ENCODE data around the gene GRK1. TPM values are rescaled to one million over a fixed set of nuclear protein-coding genes. Genes with fewer than 3 reads are reported as not detected.
A peak's percentile ranks its signal among the peaks of the same experiment; 100 is the strongest.
"Not testable (repeated sequence)": the region's sequence is repeated elsewhere in the genome, so short reads cannot be mapped to it uniquely, and the experiment has no call there.

Gene GRK1
- 0.20 to 0.41 TPM (median 0.34 TPM) in 3 replicates for total RNA-seq

DNA sequence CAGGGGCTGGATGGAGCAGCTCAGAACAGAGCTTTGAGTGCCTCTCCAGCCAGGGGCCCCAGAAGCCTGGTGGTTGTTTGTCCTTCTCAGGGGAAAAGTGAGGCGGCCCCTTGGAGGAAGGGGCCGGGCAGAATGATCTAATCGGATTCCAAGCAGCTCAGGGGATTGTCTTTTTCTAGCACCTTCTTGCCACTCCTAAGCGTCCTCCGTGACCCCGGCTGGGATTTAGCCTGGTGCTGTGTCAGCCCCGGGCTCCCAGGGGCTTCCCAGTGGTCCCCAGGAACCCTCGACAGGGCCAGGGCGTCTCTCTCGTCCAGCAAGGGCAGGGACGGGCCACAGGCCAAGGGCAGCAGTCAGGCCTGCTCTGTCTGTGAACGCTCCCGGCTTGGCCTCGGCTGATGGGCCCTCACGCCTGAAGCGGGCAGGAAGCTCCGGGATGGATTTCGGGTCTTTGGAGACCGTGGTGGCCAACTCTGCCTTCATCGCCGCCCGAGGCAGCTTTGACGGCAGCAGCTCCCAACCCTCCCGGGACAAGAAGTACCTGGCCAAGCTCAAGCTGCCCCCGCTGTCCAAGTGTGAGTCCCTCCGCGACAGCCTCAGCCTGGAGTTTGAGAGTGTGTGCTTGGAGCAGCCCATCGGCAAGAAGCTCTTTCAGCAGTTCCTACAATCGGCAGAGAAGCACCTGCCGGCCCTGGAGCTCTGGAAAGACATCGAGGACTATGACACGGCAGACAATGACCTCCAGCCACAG lies at the start of gene GRK1:
Gene GRK1, plus strand, starts transcription at position 269 of the 751 bp plus-strand sequence. Its CDS starts 168 bp downstream, at position 437.
- peaks cover 4% of the 10 kb centered on the region for H3K9me3 Mint-ChIP-seq
- peaks cover 3% of the 10 kb centered on the region for H3K27me3 Mint-ChIP-seq (ENCODE audit: low read depth)
- TF ChIP-seq, protein P1, sequence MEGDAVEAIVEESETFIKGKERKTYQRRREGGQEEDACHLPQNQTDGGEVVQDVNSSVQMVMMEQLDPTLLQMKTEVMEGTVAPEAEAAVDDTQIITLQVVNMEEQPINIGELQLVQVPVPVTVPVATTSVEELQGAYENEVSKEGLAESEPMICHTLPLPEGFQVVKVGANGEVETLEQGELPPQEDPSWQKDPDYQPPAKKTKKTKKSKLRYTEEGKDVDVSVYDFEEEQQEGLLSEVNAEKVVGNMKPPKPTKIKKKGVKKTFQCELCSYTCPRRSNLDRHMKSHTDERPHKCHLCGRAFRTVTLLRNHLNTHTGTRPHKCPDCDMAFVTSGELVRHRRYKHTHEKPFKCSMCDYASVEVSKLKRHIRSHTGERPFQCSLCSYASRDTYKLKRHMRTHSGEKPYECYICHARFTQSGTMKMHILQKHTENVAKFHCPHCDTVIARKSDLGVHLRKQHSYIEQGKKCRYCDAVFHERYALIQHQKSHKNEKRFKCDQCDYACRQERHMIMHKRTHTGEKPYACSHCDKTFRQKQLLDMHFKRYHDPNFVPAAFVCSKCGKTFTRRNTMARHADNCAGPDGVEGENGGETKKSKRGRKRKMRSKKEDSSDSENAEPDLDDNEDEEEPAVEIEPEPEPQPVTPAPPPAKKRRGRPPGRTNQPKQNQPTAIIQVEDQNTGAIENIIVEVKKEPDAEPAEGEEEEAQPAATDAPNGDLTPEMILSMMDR (IDR thresholded peaks at IDR 0.05; ENCODE audit: unreplicated experiment), result no peak
- no peak within 1 kb of the TSS for H3K4me3 Mint-ChIP-seq
- no peak within 1 kb of the TSS for H3K27ac Mint-ChIP-seq
- peak; percentile 14 to 36 for DNase-seq (ENCODE audit: low spot score in 2 of 2, unreplicated experiment in 2 of 2)
- no peaks in the 10 kb centered on the region for H3K4me1 Mint-ChIP-seq
- H3K36me3 Mint-ChIP-seq, result no peaks in the 10 kb centered on the region

DNA sequence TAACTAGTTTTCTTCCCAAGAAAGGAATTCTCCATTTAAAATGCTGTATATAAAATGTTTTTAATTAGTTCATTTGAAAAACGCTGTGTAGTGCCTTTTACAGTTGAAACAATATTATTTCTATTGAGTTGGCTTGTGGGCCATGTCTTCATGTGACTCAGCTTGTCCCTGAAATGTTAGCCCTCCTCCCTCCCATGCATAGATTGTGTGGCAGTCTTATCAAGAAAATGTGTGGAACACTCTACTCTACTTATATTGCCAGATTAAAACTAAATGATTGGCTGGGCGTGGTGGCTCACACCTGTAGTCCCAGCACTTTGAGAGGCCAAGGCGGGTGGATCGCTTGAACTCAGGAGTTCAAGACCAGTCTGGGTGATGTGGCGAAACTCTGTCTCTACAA lies 49.1 kb upstream of the GRK1 start:
- Mint-ChIP-seq H3K36me3 (peaks cover 13% of the 10 kb centered on the region), H3K27ac (peak overlapping the region; percentile 32), H3K4me1 (peaks cover 14% of the 10 kb centered on the region)

DNA sequence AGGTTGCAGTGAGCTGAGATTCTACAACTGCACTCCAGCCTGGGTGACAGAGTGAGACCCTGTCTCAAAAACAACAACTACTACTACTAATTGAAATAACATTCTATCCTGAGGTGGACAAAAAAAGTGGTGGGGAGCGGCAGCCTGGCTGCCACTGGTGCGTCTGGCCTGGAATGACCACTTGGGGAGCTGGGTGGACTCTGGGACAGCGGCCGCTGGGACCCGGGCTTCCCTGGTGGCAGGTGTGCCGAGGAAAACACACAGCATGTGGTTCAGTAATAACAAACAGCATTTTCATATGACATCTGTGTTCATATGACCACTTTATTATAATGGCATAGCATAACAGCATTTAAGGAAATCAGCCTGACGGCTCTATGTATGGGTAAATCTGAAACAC lies 48.6 kb upstream of the GRK1 start:
- TF ChIP-seq, protein P1 (IDR thresholded peaks at IDR 0.05; ENCODE audit: unreplicated experiment), result no peak
- H3K9me3 Mint-ChIP-seq, result no peaks in the 10 kb centered on the region
- H3K27me3 Mint-ChIP-seq (ENCODE audit: low read depth), result no peaks in the 10 kb centered on the region
- no peak for DNase-seq (ENCODE audit: low spot score in 2 of 2, unreplicated experiment in 2 of 2)
- H3K27ac Mint-ChIP-seq, result peak overlapping the region; percentile 32
- peaks cover 14% of the 10 kb centered on the region for H3K4me1 Mint-ChIP-seq
- H3K4me3 Mint-ChIP-seq, result no peak overlapping the region
- peaks cover 18% of the 10 kb centered on the region for H3K36me3 Mint-ChIP-seq

More for the DNA sequence above, 49.1 kb upstream of the GRK1 start:
- TF ChIP-seq, protein P1 (IDR thresholded peaks at IDR 0.05; ENCODE audit: unreplicated experiment), result no peak
- no peaks in the 10 kb centered on the region for H3K27me3 Mint-ChIP-seq (ENCODE audit: low read depth)
- no peaks in the 10 kb centered on the region for H3K9me3 Mint-ChIP-seq
- no peak overlapping the region for H3K4me3 Mint-ChIP-seq
- DNase-seq (ENCODE audit: low spot score in 2 of 2, unreplicated experiment in 2 of 2), result no peak

DNA sequence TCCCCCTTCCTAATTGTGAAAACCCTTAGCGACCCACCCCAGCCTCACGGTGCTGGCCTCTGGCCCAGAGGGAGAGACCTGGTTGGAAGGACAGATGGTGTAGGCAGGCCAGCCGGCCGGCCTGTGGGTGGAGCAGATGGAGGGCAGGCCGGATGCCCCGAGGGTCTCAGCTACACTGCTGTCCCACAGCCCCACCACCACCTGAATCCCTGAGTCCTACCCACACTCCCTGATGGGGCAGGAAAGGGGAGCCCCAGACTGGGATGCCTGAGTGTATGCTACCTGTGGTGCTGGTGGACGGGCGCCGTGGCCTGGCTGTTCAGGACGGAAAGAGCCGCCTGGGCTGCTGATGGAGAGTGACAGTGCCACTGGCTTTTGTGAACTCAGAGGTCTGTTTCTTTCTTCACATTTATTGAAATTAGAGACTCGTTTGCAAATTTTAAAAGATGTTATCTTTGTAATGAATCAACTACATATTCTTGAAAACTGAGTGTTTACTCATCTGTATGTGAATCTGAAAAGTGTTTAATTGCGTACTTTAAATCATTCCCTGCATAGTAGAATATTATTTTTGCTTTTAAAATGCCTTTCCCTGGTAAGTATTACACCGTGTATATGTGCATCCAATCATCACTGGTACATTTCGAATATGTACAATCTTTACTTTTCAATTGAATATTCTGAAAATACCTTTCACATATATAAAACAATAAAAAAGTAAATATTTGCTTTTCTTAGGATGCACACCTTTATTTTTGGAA lies 46.8 kb upstream of the GRK1 start:
- Mint-ChIP-seq H3K4me1 (peaks cover 14% of the 10 kb centered on the region), H3K9me3 (no peaks in the 10 kb centered on the region), H3K27ac (peak overlapping the region; percentile 21), H3K4me3 (no peak overlapping the region), H3K27me3 (ENCODE audit: low read depth) (no peaks in the 10 kb centered on the region), H3K36me3 (peaks cover 26% of the 10 kb centered on the region)
- TF ChIP-seq, protein P1 (IDR thresholded peaks at IDR 0.05; ENCODE audit: unreplicated experiment), result no peak
- no peak for DNase-seq (ENCODE audit: low spot score in 2 of 2, unreplicated experiment in 2 of 2)

DNA sequence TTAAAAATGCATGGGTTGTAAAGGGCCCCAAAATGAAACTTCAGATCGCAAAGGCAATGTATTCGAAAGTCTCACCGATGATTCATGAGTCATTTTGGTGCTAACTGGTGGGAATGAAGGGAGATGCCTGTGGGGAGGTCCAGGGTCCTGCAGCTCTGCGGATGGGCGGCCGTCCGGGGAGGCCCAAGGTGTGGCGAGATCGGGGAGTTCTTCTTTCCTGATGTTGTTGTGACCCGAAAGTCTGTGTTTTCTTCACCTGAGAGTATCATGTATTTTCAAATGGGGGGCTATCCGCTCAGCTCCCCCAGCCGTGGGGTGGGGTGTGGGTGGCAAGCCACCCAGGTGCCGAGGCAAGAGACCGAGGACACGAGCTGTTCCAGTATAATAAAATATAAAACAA lies 46.0 kb upstream of the GRK1 start:
- peaks cover 28% of the 10 kb centered on the region for H3K36me3 Mint-ChIP-seq
- TF ChIP-seq, protein P1 (IDR thresholded peaks at IDR 0.05; ENCODE audit: unreplicated experiment), result no peak
- DNase-seq (ENCODE audit: low spot score in 2 of 2, unreplicated experiment in 2 of 2), result no peak
- H3K4me3 Mint-ChIP-seq, result no peak overlapping the region
- H3K4me1 Mint-ChIP-seq, result peaks cover 16% of the 10 kb centered on the region
- no peaks in the 10 kb centered on the region for H3K27me3 Mint-ChIP-seq (ENCODE audit: low read depth)
- no peaks in the 10 kb centered on the region for H3K9me3 Mint-ChIP-seq
- H3K27ac Mint-ChIP-seq, result peak overlapping the region; percentile 39

DNA sequence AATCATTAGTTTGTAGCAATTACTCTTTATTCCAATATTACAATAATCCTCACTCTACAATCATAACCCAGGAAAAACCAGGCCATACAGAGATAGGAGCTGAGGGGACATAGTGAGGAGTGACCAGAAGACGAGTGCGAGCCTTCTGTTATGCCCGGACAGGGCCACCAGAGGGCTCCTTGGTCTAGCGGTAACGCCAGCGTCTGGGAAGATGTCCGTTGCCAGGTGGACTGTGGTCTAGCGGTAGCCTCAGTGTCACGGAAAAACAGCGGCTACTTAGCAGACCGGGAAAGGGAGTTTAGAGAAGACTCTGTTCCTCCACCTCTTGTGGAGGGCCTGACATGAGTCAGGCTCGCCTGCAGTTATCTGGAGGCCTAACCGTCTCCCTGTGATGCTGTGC lies 45.5 kb upstream of the GRK1 start:
- H3K36me3 Mint-ChIP-seq, result peaks cover 31% of the 10 kb centered on the region
- H3K4me3 Mint-ChIP-seq; DNase-seq (ENCODE audit: low spot score in 2 of 2, unreplicated experiment in 2 of 2); H3K27me3 Mint-ChIP-seq (ENCODE audit: low read depth); H3K9me3 Mint-ChIP-seq; H3K27ac Mint-ChIP-seq: not testable (repeated sequence)
- peaks cover 16% of the 10 kb centered on the region for H3K4me1 Mint-ChIP-seq

DNA sequence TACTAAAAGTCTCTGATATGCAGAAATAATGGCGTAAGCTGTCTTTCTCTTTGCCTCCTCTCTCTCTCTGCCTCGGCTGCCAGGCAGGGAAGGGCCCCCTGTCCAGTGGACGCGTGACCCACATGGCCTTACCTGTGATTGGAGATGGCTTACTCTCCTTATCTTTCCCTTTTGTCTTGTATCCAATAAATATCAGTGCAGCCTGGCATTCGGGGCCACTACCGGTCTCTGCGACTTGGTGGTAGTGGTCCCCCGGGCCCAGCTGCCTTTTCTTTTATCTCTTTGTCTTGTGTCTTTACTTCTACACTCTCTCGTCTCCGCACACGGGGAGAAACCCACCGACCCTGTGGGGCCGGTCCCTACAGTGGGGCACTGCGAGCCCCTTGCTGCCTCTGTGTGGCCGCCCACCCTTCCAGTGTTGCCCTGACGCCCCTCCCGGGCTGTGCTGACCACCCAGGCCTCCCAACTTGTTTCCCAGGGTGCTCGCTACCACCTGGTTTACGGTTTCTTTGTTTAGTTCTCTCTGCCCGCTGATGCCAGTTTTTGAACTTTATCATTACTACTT lies 45.0 kb upstream of the GRK1 start:
- H3K36me3 Mint-ChIP-seq, result peaks cover 36% of the 10 kb centered on the region
- H3K4me3 Mint-ChIP-seq; H3K27me3 Mint-ChIP-seq (ENCODE audit: low read depth); H3K27ac Mint-ChIP-seq; H3K9me3 Mint-ChIP-seq; DNase-seq (ENCODE audit: low spot score in 2 of 2, unreplicated experiment in 2 of 2): not testable (repeated sequence)
- H3K4me1 Mint-ChIP-seq, result peaks cover 15% of the 10 kb centered on the region
